Chondrocyte (in vitro differentiated cells): ENCODE results near the gene PRSS33. TPM values are rescaled to one million over a fixed set of nuclear protein-coding genes. Genes with fewer than 3 reads are reported as not detected.

Experiments
- DNase-seq: peaks from one replicate; pipeline ENCODE4 v3.0.0; 2021; ENCODE audit warnings: mixed read lengths, low spot score
- H3K27ac Mint-ChIP-seq: one replicate; pipeline ENCODE4 v1.8.0; 2021; ENCODE audit warnings: mild to moderate bottlenecking, moderate library complexity, mixed read lengths; ENCODE audit not compliant: unreplicated experiment
- H3K27me3 Mint-ChIP-seq: 2 replicates; pipeline ENCODE4 v1.8.0; 2021; ENCODE audit warnings: low read depth, mixed read lengths
- H3K36me3 Mint-ChIP-seq: 2 replicates; pipeline ENCODE4 v1.8.0; 2021; ENCODE audit warnings: low read depth, mixed read lengths
- H3K4me1 Mint-ChIP-seq: 2 replicates; pipeline ENCODE4 v1.8.0; 2021; ENCODE audit warnings: low read depth, mild to moderate bottlenecking, mixed read lengths
- H3K4me3 Mint-ChIP-seq: one replicate; pipeline ENCODE4 v1.8.0; 2021; ENCODE audit warnings: mild to moderate bottlenecking, moderate library complexity, mixed read lengths; ENCODE audit not compliant: unreplicated experiment
- H3K9me3 Mint-ChIP-seq: 2 replicates; pipeline ENCODE4 v1.8.0; 2021; ENCODE audit warnings: low read depth, mixed read lengths
- CTCF ChIP-seq: fragments of 200-600 bp; sonication (generic); IDR thresholded peaks from 2 replicates; pipeline ENCODE4 v1.5.0; 2021; ENCODE audit warnings: antibody characterized with exemption, mild to moderate bottlenecking, moderate library complexity
- total RNA-seq: library from RNA; stranded (reverse); gene quantifications from 3 replicates; pipeline ENCODE4 v1.2.1, GENCODE V29; 2021

The PRSS33 gene
- total RNA-seq, 1 donor from 2014 or later: not detected

- TF ChIP-seq CTCF: no peak
- Mint-ChIP-seq H3K9me3 (no peaks in the 10 kb centered on the region), H3K27ac (no peak overlapping the region)
These were observed 24.6 kb downstream of the PRSS33 start for GRCh38 chr16:2762711-2763110.

GRCh38 chr16:2761886-2762583, 25.3 kb downstream of the PRSS33 start:
- DNase-seq: peak; percentile 72
- H3K9me3 Mint-ChIP-seq: no peaks in the 10 kb centered on the region
- H3K27me3 Mint-ChIP-seq: no peaks in the 10 kb centered on the region
- H3K4me1 Mint-ChIP-seq: peaks cover 7% of the 10 kb centered on the region
- TF ChIP-seq CTCF: no peak
- H3K27ac Mint-ChIP-seq: no peak overlapping the region
- no peak overlapping the region for H3K4me3 Mint-ChIP-seq
- H3K36me3 Mint-ChIP-seq: peaks cover 90% of the 10 kb centered on the region

More at GRCh38 chr16:2762711-2763110, 24.6 kb downstream of the PRSS33 start:
- DNase-seq: no peak
- Mint-ChIP-seq H3K36me3 (peaks cover 85% of the 10 kb centered on the region), H3K4me3 (no peak overlapping the region), H3K4me1 (peaks cover under 1% of the 10 kb centered on the region), H3K27me3 (no peaks in the 10 kb centered on the region)

GRCh38 chr16:2761472-2761871, 25.9 kb downstream of the PRSS33 start:
- Mint-ChIP-seq H3K4me3 (no peak overlapping the region), H3K9me3 (no peaks in the 10 kb centered on the region), H3K4me1 (peaks cover 12% of the 10 kb centered on the region), H3K36me3 (peaks cover 88% of the 10 kb centered on the region), H3K27me3 (no peaks in the 10 kb centered on the region), H3K27ac (no peak overlapping the region)
- no peak for TF ChIP-seq CTCF
- peak; percentile 65 for DNase-seq

- Mint-ChIP-seq H3K9me3 (no peaks in the 10 kb centered on the region), H3K27me3 (no peaks in the 10 kb centered on the region), H3K36me3 (peaks cover 55% of the 10 kb centered on the region), H3K27ac (peak overlapping the region; percentile 60), H3K4me1 (peaks cover 38% of the 10 kb centered on the region), H3K4me3 (no peak overlapping the region)
- DNase-seq: no peak
- no peak for TF ChIP-seq CTCF
These were observed 30.0 kb downstream of the PRSS33 start for GRCh38 chr16:2757344-2757743.

GRCh38 chr16:2756288-2757015, 30.9 kb downstream of the PRSS33 start:
- no peak for DNase-seq
- Mint-ChIP-seq H3K9me3 (no peaks in the 10 kb centered on the region), H3K27ac (peak overlapping the region; percentile 60), H3K4me1 (peaks cover 45% of the 10 kb centered on the region), H3K36me3 (peaks cover 46% of the 10 kb centered on the region), H3K27me3 (no peaks in the 10 kb centered on the region), H3K4me3 (no peak overlapping the region)
- no peak for TF ChIP-seq CTCF
